Natural killer cell treated with Interleukin-12 subunit alpha and Interleukin-12 subunit beta and Interleukin-15 and Interleukin-18, amount 100 ng/mL, for 72 hours (primary cell): ENCODE data around the gene DIDO1. TPM values are rescaled to one million over a fixed set of nuclear protein-coding genes. Genes with fewer than 3 reads are reported as not detected.

Experiments
- total RNA-seq, 2 donors: library from RNA; stranded (reverse); gene quantifications; one replicate each; pipeline ENCODE4 v1.2.3, GENCODE V29; 2022

Gene DIDO1
- total RNA-seq, 2 donors from 2014 or later = 57.6 to 81.1 TPM

Other genes with a start within 250 kb of the DIDO1 start
- not detected for gene NTSR1, start 217.7 kb downstream of the DIDO1 start, total RNA-seq
- 10 to 100 TPM; 14.4 to 19.3 TPM for gene MRGBP, start 130.0 kb downstream of the DIDO1 start, total RNA-seq
- 10 to 100 TPM; 75.9 to 88.7 TPM for gene OGFR, start 121.7 kb downstream of the DIDO1 start, total RNA-seq
- not detected for gene COL9A3, start 109.5 kb downstream of the DIDO1 start, total RNA-seq
- 1 to 10 TPM; 4.1 to 5.9 TPM for gene TCFL5, start 64.7 kb downstream of the DIDO1 start, total RNA-seq
- 10 to 100 TPM; 34.9 to 35.5 TPM for gene GID8, start 11.6 kb upstream of the DIDO1 start, total RNA-seq
- 100 to 1,000 TPM in 1 of 2 donors, 10 to 100 TPM in 1; 34.9 to 100 TPM for gene SLC17A9, start 26.2 kb upstream of the DIDO1 start, total RNA-seq
- not detected for gene BHLHE23, start 80.5 kb upstream of the DIDO1 start, total RNA-seq